SH-SY5Y (cell line): Measurements from ENCODE around the gene ALMS1.

ENCODE experiments used
- GATA2 ChIP-seq: IDR thresholded peaks from 2 replicates; pipeline ENCODE4 v1.6.1; 2011; ENCODE audit warnings: mild to moderate bottlenecking, low read depth, low read length
- GATA3 ChIP-seq: IDR thresholded peaks from 2 replicates; pipeline ENCODE4 v1.6.1; 2011; ENCODE audit warnings: low read depth, mild to moderate bottlenecking, low read length, moderate library complexity

DNA sequence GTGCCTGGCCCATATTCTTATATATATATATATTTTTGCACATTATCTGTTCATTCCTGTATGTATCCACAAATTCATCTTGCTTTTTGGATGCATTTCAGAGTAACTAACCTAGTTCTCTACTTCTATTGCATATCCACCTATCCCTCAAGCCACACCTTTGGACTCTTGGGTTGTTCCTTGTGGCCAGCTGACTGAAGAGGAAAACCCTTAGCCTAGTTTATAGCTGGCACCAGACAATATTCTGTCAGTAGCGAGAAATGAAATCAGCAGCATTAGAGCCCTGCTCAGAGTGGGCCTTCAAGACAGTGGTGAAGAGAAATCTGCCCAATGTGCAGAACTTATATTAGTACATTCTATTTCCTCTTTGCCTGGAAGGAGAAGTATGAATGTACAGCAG is 19.6 kb upstream of the ALMS1 start:
- TF ChIP-seq GATA3 (no peak), GATA2 (no peak)
